ENCODE results near the gene YIPF7.

YIPF7 gene

DNA sequence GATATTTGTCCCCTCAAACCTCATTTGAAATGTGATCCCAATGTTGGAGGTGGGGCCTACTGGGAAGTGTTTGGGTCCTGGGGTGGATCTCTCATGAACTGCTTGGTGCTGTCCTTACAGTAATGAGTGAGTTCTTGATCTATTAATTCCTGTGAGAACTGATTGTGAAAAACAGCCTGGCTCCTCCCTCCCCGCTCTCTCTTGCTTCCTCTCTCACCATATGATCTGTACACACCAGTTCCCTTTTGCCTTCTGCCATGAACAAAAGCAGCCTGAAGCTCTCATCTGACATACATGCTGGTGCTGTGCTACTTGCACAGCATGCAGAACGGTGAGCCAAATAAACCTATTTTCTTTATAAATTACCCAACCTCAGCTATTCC lies 11.2 kb upstream of the YIPF7 start:
- no peak for DNase-seq (ENCODE audit: low read depth, low spot score)
- ChIA-PET CTCF (no interaction called here), POLR2A (no interaction called here)
- no peak overlapping the region for H3K4me3 ChIP-seq (ENCODE audit: low read depth, low read length)
- TF ChIP-seq, protein P1, sequence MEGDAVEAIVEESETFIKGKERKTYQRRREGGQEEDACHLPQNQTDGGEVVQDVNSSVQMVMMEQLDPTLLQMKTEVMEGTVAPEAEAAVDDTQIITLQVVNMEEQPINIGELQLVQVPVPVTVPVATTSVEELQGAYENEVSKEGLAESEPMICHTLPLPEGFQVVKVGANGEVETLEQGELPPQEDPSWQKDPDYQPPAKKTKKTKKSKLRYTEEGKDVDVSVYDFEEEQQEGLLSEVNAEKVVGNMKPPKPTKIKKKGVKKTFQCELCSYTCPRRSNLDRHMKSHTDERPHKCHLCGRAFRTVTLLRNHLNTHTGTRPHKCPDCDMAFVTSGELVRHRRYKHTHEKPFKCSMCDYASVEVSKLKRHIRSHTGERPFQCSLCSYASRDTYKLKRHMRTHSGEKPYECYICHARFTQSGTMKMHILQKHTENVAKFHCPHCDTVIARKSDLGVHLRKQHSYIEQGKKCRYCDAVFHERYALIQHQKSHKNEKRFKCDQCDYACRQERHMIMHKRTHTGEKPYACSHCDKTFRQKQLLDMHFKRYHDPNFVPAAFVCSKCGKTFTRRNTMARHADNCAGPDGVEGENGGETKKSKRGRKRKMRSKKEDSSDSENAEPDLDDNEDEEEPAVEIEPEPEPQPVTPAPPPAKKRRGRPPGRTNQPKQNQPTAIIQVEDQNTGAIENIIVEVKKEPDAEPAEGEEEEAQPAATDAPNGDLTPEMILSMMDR (IDR thresholded peaks at IDR 0.05; ENCODE audit: insufficient read depth, low read length, missing control alignments), result no peak

DNA sequence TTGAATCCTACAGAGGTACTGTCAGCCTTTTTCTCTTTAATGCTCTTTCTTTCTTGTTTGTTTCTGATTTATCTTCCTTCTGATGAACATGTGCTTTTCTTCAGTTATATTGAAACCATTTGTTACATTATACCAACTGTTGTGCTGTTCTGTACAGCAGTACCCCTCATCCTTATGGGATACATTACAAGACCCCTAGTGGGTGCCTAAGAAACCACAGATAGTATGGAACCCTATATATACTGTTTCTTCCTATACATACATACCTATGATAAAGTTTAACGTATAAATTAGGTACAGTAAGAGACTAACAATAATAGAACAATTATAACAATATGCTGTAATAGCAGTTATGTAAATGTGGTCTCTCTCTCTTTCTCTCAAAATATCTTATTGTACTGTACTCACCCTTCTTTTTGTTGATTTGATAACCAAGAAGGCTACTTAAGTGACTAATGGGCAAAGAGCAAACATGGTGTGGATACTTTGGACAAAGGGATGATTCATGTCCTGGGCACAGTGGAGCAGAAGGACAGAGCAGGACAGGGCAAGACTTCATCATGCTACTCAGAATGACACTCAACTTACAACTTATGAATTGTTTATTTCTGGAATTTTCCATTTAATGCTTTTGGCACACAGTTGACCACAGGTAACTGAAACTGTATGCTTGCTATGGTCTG lies 10.7 kb upstream of the YIPF7 start:
- POLR2A ChIA-PET, result no interaction called here
- CTCF ChIA-PET, result no interaction called here
- TF ChIP-seq, protein P1 (IDR thresholded peaks at IDR 0.05; ENCODE audit: insufficient read depth, low read length, missing control alignments), result no peak
- no peak for DNase-seq (ENCODE audit: low read depth, low spot score)
- H3K4me3 ChIP-seq (ENCODE audit: low read depth, low read length), result no peak overlapping the region

DNA sequence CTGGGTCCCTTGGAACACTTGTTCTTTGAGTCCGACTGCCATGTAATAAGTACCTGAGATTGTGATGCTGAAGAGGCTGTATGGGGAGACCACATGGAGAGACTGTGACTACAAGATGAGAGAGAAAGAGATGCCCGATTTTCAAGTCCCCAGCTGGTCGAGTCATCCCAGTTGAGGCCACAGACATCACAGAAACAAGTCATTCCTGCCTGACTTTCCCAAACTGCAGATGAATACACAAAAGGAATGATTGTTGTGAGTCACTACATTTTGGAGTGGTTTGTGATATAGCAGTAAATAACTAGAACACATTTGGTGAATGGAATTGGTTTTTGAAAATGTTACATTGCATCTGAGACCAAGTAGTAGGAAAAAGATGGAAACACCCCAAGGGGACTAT lies 9.0 kb upstream of the YIPF7 start:
- H3K4me3 ChIP-seq (ENCODE audit: low read depth, low read length), result no peak overlapping the region
- ChIA-PET CTCF (no interaction called here), POLR2A (no interaction called here)
- no peak for DNase-seq (ENCODE audit: low read depth, low spot score)
- TF ChIP-seq, protein P1 (IDR thresholded peaks at IDR 0.05; ENCODE audit: insufficient read depth, low read length, missing control alignments), result no peak

DNA sequence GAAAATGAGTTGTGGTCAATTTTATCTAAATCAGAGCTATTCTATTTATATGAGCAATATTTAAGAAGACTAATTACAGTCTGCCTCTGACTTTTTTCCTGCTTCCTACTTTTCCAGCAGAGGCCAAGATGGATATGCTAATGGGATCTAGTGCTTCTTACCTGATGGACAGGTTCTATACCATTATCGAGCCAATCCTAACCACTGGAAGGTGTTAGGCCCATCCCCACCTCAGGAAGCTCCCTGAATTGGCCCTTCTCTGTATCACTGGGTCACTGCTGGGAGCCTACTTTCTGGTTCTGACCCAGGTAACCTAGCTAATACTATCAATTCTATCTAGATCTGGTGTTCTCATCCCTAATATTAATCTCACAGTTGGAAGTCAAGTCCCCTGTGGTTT lies 577 bp upstream of the YIPF7 start:
- H3K4me3 ChIP-seq (ENCODE audit: low read depth, low read length), result no peak overlapping the region
- no peak for DNase-seq (ENCODE audit: low read depth, low spot score)
- TF ChIP-seq, protein P1 (IDR thresholded peaks at IDR 0.05; ENCODE audit: insufficient read depth, low read length, missing control alignments), result no peak
- POLR2A ChIA-PET, result no interaction called here
- CTCF ChIA-PET, result no interaction called here

DNA sequence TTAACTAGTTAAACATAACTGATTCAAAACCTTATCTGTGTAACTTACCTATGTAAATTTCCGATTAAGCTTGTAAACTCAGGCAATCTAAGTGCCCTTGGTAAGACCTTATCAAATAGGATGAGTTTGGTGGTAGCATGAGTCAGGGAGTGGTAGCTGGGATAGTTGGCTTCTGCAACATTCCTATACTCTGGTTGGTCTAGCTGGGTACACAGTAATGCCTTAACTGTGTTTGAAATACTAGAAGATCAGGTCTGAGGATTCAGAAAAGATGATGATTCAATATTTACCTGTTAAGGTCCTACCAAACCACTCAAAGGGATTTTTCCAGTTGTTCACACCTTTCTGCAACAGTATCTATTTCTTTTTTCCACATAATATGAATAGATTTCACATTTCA lies 5.3 kb downstream of the YIPF7 start:
- DNase-seq (ENCODE audit: low read depth, low spot score), result no peak
- TF ChIP-seq, protein P1 (IDR thresholded peaks at IDR 0.05; ENCODE audit: insufficient read depth, low read length, missing control alignments), result no peak
- H3K4me3 ChIP-seq (ENCODE audit: low read depth, low read length), result no peak overlapping the region
- ChIA-PET POLR2A (no interaction called here), CTCF (no interaction called here)

DNA sequence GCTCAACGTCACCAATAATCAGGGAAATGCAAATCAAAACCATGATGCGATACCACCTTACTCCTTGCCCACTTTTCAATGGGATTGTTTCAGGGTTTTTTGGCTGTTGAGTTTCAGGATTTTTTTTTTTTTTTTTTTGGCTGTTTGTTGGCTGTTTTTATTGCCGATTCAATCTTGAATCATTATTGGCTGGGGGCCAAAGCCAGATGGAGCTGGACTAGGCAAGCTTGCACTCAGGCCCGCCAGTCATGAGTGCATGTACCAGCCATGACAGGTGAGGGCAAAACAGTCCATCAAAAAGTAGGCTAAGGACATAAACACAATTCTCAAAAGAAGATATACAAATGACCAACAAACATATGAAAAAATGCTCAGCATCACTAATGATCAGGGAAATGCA lies 13.3 kb downstream of the YIPF7 start:
- POLR2A ChIA-PET, result no interaction called here
- TF ChIP-seq, protein P1 (IDR thresholded peaks at IDR 0.05; ENCODE audit: insufficient read depth, low read length, missing control alignments), result no peak
- no peak overlapping the region for H3K4me3 ChIP-seq (ENCODE audit: low read depth, low read length)
- no peak for DNase-seq (ENCODE audit: low read depth, low spot score)
- CTCF ChIA-PET, result no interaction called here

All from AG04449 (cell line).